ENCODE results near the gene EBI3. TPM values are rescaled to one million over a fixed set of nuclear protein-coding genes. Genes with fewer than 3 reads are reported as not detected.
A peak's percentile ranks its signal among the peaks of the same experiment; 100 is the strongest.
"Not testable (repeated sequence)": the region's sequence is repeated elsewhere in the genome, so short reads cannot be mapped to it uniquely, and the experiment has no call there.

The EBI3 gene
- polyA plus RNA-seq, 1 of the 3 experiments (the other 2 are of a cell fraction) = 3.7 TPM

- POLR2A ChIA-PET; H3K27ac ChIP-seq (ENCODE audit: low read depth in 2 of 2, low read length in 1 of 2); H3K9me2 ChIP-seq; H3K36me3 ChIP-seq (replicated peaks in 1 of 2; ENCODE audit: control insufficient read depth in 1 of 2, insufficient read depth in 2 of 2, low read length in 1 of 2); H3K4me2 ChIP-seq; H3K27me3 ChIP-seq (ENCODE audit: insufficient read depth); H3K9me3 ChIP-seq; DNase-seq; H3K9ac ChIP-seq; H3F3A ChIP-seq (replicated peaks; ENCODE audit: insufficient read depth); H3K4me1 ChIP-seq (ENCODE audit: control insufficient read depth in 1 of 2, insufficient read depth in 2 of 2, low read depth in 1 of 2, low read length in 1 of 2); H2AFZ ChIP-seq (ENCODE audit: low read depth); H3K79me2 ChIP-seq (ENCODE audit: insufficient read depth); H3K4me3 ChIP-seq (ENCODE audit: low read depth in 2 of 2, low read length in 1 of 2); H4K20me1 ChIP-seq (ENCODE audit: insufficient read depth): not testable (repeated sequence)
- WGBS (ENCODE audit: low lambda C conversion rate) = 81% methylated on average over 6 of the region's 6 CpGs
- CTCF ChIA-PET = interaction anchor here (1.4 kb wide), 3 partner anchors 14 to 62 kb away, joined by 3 to 4 read pairs (median 4); no protein-coding TSS in a partner anchor
Observed at GRCh38 chr19:4230237-4230636, 914 bp downstream of the EBI3 start.

DNA sequence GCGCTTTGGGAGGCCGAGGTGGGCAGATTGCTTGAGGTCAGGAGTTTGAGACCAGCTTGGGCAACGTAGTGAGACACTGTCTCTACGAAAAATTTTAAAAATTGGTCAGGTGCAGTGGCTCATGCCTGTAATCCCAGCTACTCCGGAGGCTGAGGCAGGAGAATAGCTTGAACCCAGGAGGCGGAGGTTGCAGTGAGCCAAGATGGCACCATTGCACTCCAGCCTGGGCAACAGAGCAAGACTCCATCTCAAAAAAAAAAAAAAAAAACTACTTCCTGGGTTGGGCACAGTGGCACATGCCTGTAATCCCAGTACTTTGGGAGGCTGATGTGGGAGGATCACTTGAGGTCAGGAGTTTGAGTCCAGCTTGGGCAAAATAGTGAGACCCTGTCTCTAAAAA lies 2.2 kb downstream of the EBI3 start:
- H3K9me2 ChIP-seq; H3K9me3 ChIP-seq; POLR2A ChIA-PET; H4K20me1 ChIP-seq (ENCODE audit: insufficient read depth); H3K27ac ChIP-seq (ENCODE audit: low read depth in 2 of 2, low read length in 1 of 2); DNase-seq; H3K27me3 ChIP-seq (ENCODE audit: insufficient read depth); H3K36me3 ChIP-seq (replicated peaks in 1 of 2; ENCODE audit: control insufficient read depth in 1 of 2, insufficient read depth in 2 of 2, low read length in 1 of 2); H3K4me1 ChIP-seq (ENCODE audit: control insufficient read depth in 1 of 2, insufficient read depth in 2 of 2, low read depth in 1 of 2, low read length in 1 of 2); H3F3A ChIP-seq (replicated peaks; ENCODE audit: insufficient read depth); H3K4me2 ChIP-seq; H3K79me2 ChIP-seq (ENCODE audit: insufficient read depth); H3K4me3 ChIP-seq (ENCODE audit: low read depth in 2 of 2, low read length in 1 of 2); H2AFZ ChIP-seq (ENCODE audit: low read depth); H3K9ac ChIP-seq: not testable (repeated sequence)
- CTCF ChIA-PET = interaction anchor here (1.4 kb wide), 1 partner anchor 15 kb away, joined by 4 read pairs; no protein-coding TSS in a partner anchor
- 79% methylated on average over 6 of the region's 6 CpGs for WGBS (ENCODE audit: low lambda C conversion rate)

DNA sequence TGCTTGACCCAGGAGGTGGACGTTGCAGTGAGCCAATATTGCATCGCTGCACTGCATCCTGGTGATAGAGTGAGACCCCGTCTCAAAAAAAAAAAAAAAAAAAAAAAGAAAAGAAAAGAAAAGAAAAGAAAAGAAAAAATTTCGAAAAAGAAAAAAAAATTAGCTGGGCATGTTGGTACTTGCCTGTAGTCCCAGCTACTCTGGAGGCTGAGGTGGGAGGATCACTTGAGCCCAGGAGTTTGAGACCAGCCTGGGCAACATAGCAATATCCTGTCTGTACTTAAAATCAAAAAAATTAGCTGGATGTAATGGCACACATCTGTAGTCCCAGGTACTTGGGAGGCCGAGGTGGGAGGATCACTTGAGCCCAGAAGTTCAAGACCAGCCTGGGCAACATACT lies 2.8 kb downstream of the EBI3 start:
- 67% methylated on average over 5 of the region's 5 CpGs for WGBS (ENCODE audit: low lambda C conversion rate)
- POLR2A ChIA-PET = not testable (repeated sequence)
- CTCF ChIA-PET = interaction anchor here (0.6 to 2.5 kb wide), 12 partner anchors 11 to 576 kb away, joined by 3 to 12 read pairs (median 4); partner anchors contain the start of genes MPND and YJU2

GRCh38 chr19:4232614-4233281 lies 3.4 kb downstream of the EBI3 start:
- peaks cover 0 to 3% of the 10 kb centered on the region in 2 experiments; a peak in 2 of 4 replicates for H3K4me1 ChIP-seq (ENCODE audit: control insufficient read depth in 1 of 2, insufficient read depth in 2 of 2, low read depth in 1 of 2, low read length in 1 of 2)
- no peak overlapping the region for H3K9ac ChIP-seq
- peak overlapping the region in 1 of 2 experiments; percentile 13; a peak in 1 of 4 replicates for H3K4me3 ChIP-seq (ENCODE audit: low read depth in 2 of 2, low read length in 1 of 2)
- no peaks in the 10 kb centered on the region for H3K9me3 ChIP-seq
- DNase-seq = peak; percentile 67
- no peaks in the 10 kb centered on the region for H3K79me2 ChIP-seq (ENCODE audit: insufficient read depth)
- ChIA-PET POLR2A (interaction anchor here (1.4 kb wide), 1 partner anchor 14 kb away, joined by 4 read pairs; the partner anchor contains the start of gene YJU2), CTCF (interaction anchor here (0.5 to 2.5 kb wide), 21 partner anchors 9 to 576 kb away, joined by 3 to 12 read pairs (median 4); partner anchors contain the start of genes MPND and YJU2)
- no peaks in the 10 kb centered on the region for H3F3A ChIP-seq (replicated peaks; ENCODE audit: insufficient read depth)
- 38% methylated on average over 6 of the region's 21 CpGs for WGBS (ENCODE audit: low lambda C conversion rate)
- no peak for TF ChIP-seq RXRA (IDR thresholded peaks at IDR 0.05; ENCODE audit: borderline replicate concordance, low read depth)
- TF ChIP-seq EP300 (IDR thresholded peaks at IDR 0.05; ENCODE audit: borderline replicate concordance in 1 of 2, low read depth in 1 of 2, low read length in 1 of 2) = no peak
- TF ChIP-seq, protein P1, sequence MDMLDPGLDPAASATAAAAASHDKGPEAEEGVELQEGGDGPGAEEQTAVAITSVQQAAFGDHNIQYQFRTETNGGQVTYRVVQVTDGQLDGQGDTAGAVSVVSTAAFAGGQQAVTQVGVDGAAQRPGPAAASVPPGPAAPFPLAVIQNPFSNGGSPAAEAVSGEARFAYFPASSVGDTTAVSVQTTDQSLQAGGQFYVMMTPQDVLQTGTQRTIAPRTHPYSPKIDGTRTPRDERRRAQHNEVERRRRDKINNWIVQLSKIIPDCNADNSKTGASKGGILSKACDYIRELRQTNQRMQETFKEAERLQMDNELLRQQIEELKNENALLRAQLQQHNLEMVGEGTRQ (IDR thresholded peaks at IDR 0.05; ENCODE audit: borderline replicate concordance, low read depth, low read length) = no peak
- TF ChIP-seq, protein P2, sequence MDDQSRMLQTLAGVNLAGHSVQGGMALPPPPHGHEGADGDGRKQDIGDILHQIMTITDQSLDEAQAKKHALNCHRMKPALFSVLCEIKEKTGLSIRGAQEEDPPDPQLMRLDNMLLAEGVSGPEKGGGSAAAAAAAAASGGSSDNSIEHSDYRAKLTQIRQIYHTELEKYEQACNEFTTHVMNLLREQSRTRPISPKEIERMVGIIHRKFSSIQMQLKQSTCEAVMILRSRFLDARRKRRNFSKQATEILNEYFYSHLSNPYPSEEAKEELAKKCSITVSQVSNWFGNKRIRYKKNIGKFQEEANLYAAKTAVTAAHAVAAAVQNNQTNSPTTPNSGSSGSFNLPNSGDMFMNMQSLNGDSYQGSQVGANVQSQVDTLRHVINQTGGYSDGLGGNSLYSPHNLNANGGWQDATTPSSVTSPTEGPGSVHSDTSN (IDR thresholded peaks at IDR 0.05) = no peak
- no peak for TF ChIP-seq MEF2A (IDR thresholded peaks at IDR 0.05; ENCODE audit: borderline replicate concordance, low read depth)
- no peak for TF ChIP-seq RCOR1 (IDR thresholded peaks at IDR 0.05; ENCODE audit: low read length)
- no peak for TF ChIP-seq SMC3 (IDR thresholded peaks at IDR 0.05; ENCODE audit: low read depth, low read length)
- TF ChIP-seq RAD21 (IDR thresholded peaks at IDR 0.05; ENCODE audit: low read length) = no peak
- TF ChIP-seq ELF1 (IDR thresholded peaks at IDR 0.05) = no peak
- TF ChIP-seq GABPA (IDR thresholded peaks at IDR 0.05; ENCODE audit: low read depth) = no peak
- no peak for TF ChIP-seq FOXM1 (IDR thresholded peaks at IDR 0.05; ENCODE audit: low read depth)
- TF ChIP-seq, protein P3, sequence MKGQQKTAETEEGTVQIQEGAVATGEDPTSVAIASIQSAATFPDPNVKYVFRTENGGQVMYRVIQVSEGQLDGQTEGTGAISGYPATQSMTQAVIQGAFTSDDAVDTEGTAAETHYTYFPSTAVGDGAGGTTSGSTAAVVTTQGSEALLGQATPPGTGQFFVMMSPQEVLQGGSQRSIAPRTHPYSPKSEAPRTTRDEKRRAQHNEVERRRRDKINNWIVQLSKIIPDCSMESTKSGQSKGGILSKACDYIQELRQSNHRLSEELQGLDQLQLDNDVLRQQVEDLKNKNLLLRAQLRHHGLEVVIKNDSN (IDR thresholded peaks at IDR 0.05; ENCODE audit: borderline replicate concordance, low read depth) = no peak
- no peak for TF ChIP-seq EZH2phosphoT487 (IDR thresholded peaks at IDR 0.05; ENCODE audit: borderline replicate concordance, low read depth)
- no peak for TF ChIP-seq TCF12 (IDR thresholded peaks at IDR 0.05)
- H3K27me3 ChIP-seq (ENCODE audit: insufficient read depth) = no peaks in the 10 kb centered on the region; the same call in 1 of the 2 replicates
- H3K4me2 ChIP-seq = peak overlapping the region; percentile 28; the same call in 1 of the 2 replicates
- no peaks in the 10 kb centered on the region for H3K9me2 ChIP-seq
- H2AFZ ChIP-seq (ENCODE audit: low read depth) = no peak overlapping the region
- H3K27ac ChIP-seq (ENCODE audit: low read depth in 2 of 2, low read length in 1 of 2) = no peak overlapping the region
- no peaks in the 10 kb centered on the region for H4K20me1 ChIP-seq (ENCODE audit: insufficient read depth)
- no peaks in the 10 kb centered on the region for H3K36me3 ChIP-seq (replicated peaks in 1 of 2; ENCODE audit: control insufficient read depth in 1 of 2, insufficient read depth in 2 of 2, low read length in 1 of 2)

More for the DNA sequence above, 2.8 kb downstream of the EBI3 start:
- H3K9me3 ChIP-seq; H3K4me1 ChIP-seq (ENCODE audit: control insufficient read depth in 1 of 2, insufficient read depth in 2 of 2, low read depth in 1 of 2, low read length in 1 of 2); H3K79me2 ChIP-seq (ENCODE audit: insufficient read depth); H3K27ac ChIP-seq (ENCODE audit: low read depth in 2 of 2, low read length in 1 of 2); H3K9me2 ChIP-seq; H3F3A ChIP-seq (replicated peaks; ENCODE audit: insufficient read depth); H3K36me3 ChIP-seq (replicated peaks in 1 of 2; ENCODE audit: control insufficient read depth in 1 of 2, insufficient read depth in 2 of 2, low read length in 1 of 2); H3K4me2 ChIP-seq; H3K9ac ChIP-seq; H3K27me3 ChIP-seq (ENCODE audit: insufficient read depth); H2AFZ ChIP-seq (ENCODE audit: low read depth); H4K20me1 ChIP-seq (ENCODE audit: insufficient read depth); DNase-seq; H3K4me3 ChIP-seq (ENCODE audit: low read depth in 2 of 2, low read length in 1 of 2): not testable (repeated sequence)

All from SK-N-SH (cell line).